Esophagus muscularis mucosa (tissue), 4 donors: Measurements from ENCODE around the gene SIK3. TPM values are rescaled to one million over a fixed set of nuclear protein-coding genes. Genes with fewer than 3 reads are reported as not detected.

ENCODE experiments used
- DNase-seq: peaks from one replicate; pipeline ENCODE4 v3.0.0-alpha.2; 2017; ENCODE audit errors: extremely low spot score
- H3K27ac ChIP-seq, 4 donors: fragments of 200-600 bp; sonication (generic); replicated peaks in 1 of 4; 1 replicate in 3 of 4; 2 replicates in 1 of 4; pipeline ENCODE4 v1.5.1; 2016 to 2019; ENCODE audit warnings: mild to moderate bottlenecking in 1 of 4
- H3K27me3 ChIP-seq, 4 donors: fragments of 200-600 bp; sonication (generic); one replicate each; pipeline versions ENCODE4 v1.5.1 to v1.6.0; 2016 to 2019
- H3K36me3 ChIP-seq, 4 donors: fragments of 200-600 bp; sonication (generic); one replicate each; pipeline ENCODE4 v1.5.1; 2016 to 2019
- H3K4me1 ChIP-seq, 4 donors: fragments of 200-600 bp; sonication (generic); one replicate each; pipeline ENCODE4 v1.5.1; 2016 to 2019
- H3K4me3 ChIP-seq, 4 donors: fragments of 200-600 bp; sonication (generic); 1 replicate in 2 of 4; 2 replicates in 2 of 4; pipeline ENCODE4 v1.5.1; 2016 to 2019; ENCODE audit warnings: mild to moderate bottlenecking in 4 of 4, moderate library complexity in 1 of 4
- H3K9me3 ChIP-seq, 4 donors: fragments of 200-600 bp; sonication (generic); 1 replicate in 3 of 4; 2 replicates in 1 of 4; pipeline ENCODE4 v1.5.1; 2016 to 2019
- EP300 ChIP-seq: sonication (generic); formaldehyde crosslinking; IDR thresholded peaks from one replicate; pipeline ENCODE4 v1.6.1; 2017; ENCODE audit warnings: antibody characterized with exemption
- POLR2A ChIP-seq: fragments of 450-650 bp; IDR thresholded peaks from one replicate; pipeline ENCODE4 v1.6.1; 2017; ENCODE audit warnings: antibody characterized with exemption, moderate library complexity, mild to moderate bottlenecking, low read depth
- POLR2AphosphoS5 ChIP-seq, 2 donors: sonication (generic); formaldehyde crosslinking; IDR thresholded peaks; one replicate each; pipeline ENCODE4 v1.6.1; 2017; ENCODE audit warnings: antibody characterized with exemption in 2 of 2
- WGBS: methylation state at CpG from one replicate; pipeline ENCODE4 v1.1.5; 2018; 5-methylcytosine and 5-hydroxymethylcytosine counted together
- intact Hi-C: fragments of 100-400 bp; cut with DNase I; formaldehyde crosslinking; loops from one replicate; pipeline ENCODE4 v1.15.1; 2023
- total RNA-seq, 4 donors: library from RNA; depleted of rRNA; stranded (reverse); fragments of >200 nt; gene quantifications; one replicate each; pipeline versions ENCODE4 v1.1.0 to v1.2.1, GENCODE V29; 2016
- TF ChIP-seq, protein P1 (sequence below), 3 experiments: fragments of 200-600 bp in 2 of 3; fragments of 450-650 bp in 1 of 3; sonication (generic) in 2 of 3; IDR thresholded peaks; one replicate each; pipeline ENCODE4 v1.5.1; 2017 to 2019; ENCODE audit warnings: antibody characterized with exemption in 3 of 3, mild to moderate bottlenecking in 2 of 3, moderate library complexity in 1 of 3

The SIK3 gene
- total RNA-seq, 4 donors from 2014 or later = 39.5 to 53.5 (median 42.3) TPM

GRCh38 chr11:116891746-116892145 is 206.5 kb downstream of the SIK3 start:
- intact Hi-C loops = no loop called here
- no peaks in the 10 kb centered on the region for H3K9me3 ChIP-seq
- WGBS = 94% methylated on average over 2 of the region's 2 CpGs

GRCh38 chr11:116890607-116891006 is 207.6 kb downstream of the SIK3 start:
- no peaks in the 10 kb centered on the region for H3K27me3 ChIP-seq
- peaks cover 0 to 37% (median 14%) of the 10 kb centered on the region in 4 donors for H3K36me3 ChIP-seq
- peaks cover 21 to 48% (median 38%) of the 10 kb centered on the region in 4 donors for H3K4me1 ChIP-seq
- intact Hi-C loops = no loop called here
- DNase-seq = no peak
- H3K4me3 ChIP-seq = no peak overlapping the region
- H3K27ac ChIP-seq = no peak overlapping the region
- no peaks in the 10 kb centered on the region for H3K9me3 ChIP-seq
- WGBS = 92% methylated on average over 4 of the region's 4 CpGs
- TF ChIP-seq, protein P1, sequence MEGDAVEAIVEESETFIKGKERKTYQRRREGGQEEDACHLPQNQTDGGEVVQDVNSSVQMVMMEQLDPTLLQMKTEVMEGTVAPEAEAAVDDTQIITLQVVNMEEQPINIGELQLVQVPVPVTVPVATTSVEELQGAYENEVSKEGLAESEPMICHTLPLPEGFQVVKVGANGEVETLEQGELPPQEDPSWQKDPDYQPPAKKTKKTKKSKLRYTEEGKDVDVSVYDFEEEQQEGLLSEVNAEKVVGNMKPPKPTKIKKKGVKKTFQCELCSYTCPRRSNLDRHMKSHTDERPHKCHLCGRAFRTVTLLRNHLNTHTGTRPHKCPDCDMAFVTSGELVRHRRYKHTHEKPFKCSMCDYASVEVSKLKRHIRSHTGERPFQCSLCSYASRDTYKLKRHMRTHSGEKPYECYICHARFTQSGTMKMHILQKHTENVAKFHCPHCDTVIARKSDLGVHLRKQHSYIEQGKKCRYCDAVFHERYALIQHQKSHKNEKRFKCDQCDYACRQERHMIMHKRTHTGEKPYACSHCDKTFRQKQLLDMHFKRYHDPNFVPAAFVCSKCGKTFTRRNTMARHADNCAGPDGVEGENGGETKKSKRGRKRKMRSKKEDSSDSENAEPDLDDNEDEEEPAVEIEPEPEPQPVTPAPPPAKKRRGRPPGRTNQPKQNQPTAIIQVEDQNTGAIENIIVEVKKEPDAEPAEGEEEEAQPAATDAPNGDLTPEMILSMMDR (IDR thresholded peaks at IDR 0.05) = no peak
- TF ChIP-seq POLR2A (no peak), POLR2AphosphoS5 (IDR thresholded peaks at IDR 0.05) (no peak), EP300 (no peak)

More at GRCh38 chr11:116891746-116892145, 206.5 kb downstream of the SIK3 start:
- TF ChIP-seq POLR2A (no peak), POLR2AphosphoS5 (IDR thresholded peaks at IDR 0.05) (no peak), EP300 (no peak)
- TF ChIP-seq, protein P1 (IDR thresholded peaks at IDR 0.05) = no peak
- no peak overlapping the region for H3K4me3 ChIP-seq
- peaks cover 10 to 37% (median 26%) of the 10 kb centered on the region in 4 donors for H3K4me1 ChIP-seq
- H3K27ac ChIP-seq = no peak overlapping the region
- no peak for DNase-seq
- H3K27me3 ChIP-seq = no peaks in the 10 kb centered on the region
- H3K36me3 ChIP-seq = peaks cover 5 to 48% (median 24%) of the 10 kb centered on the region in 4 donors

GRCh38 chr11:116890193-116890592 is 208.0 kb downstream of the SIK3 start:
- intact Hi-C loops = no loop called here
- no peaks in the 10 kb centered on the region for H3K27me3 ChIP-seq
- H3K9me3 ChIP-seq = no peaks in the 10 kb centered on the region
- DNase-seq = no peak
- H3K4me3 ChIP-seq = no peak overlapping the region
- peak overlapping the region in 1 of 4 donors; percentile 35 for H3K27ac ChIP-seq
- H3K4me1 ChIP-seq = peaks cover 21 to 49% (median 40%) of the 10 kb centered on the region in 4 donors
- TF ChIP-seq POLR2AphosphoS5 (IDR thresholded peaks at IDR 0.05) = no peak
- TF ChIP-seq, protein P1 (IDR thresholded peaks at IDR 0.05) = no peak
- TF ChIP-seq POLR2A = no peak
- no peak for TF ChIP-seq EP300
- WGBS = 80% methylated on average over 2 of the region's 2 CpGs
- peaks cover 0 to 33% (median 14%) of the 10 kb centered on the region in 4 donors for H3K36me3 ChIP-seq

DNA sequence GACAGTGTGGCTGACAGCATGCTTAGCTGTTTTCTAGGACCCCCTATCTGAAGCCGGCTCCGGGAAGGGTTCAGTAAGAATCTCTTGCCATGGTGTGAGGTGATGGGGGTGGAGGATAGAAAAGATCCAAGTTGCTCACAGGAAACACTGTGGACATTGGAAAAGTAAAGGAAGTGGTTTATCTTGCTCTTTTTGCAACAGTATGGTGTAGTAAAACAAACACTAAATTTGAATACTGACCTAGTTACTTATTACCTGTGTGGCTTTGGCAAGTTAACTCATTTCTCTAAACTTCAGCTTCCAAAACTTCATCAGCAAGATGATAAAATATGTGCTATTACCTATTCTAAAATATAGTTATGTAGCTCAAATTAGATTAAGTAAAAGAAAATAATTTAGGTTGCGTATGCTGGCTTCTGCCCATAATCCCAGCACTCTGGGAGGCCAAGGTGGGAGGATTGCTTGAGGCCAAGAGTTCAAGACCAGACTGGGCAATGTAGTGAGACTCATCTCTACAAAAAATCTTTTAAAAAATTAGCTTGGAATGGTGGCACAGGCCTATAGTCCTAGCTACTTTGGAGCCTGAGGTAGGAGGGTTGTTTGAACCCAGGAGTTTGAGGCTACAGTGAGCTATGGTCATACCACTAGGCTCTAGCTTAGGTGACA is 209.2 kb downstream of the SIK3 start:
- WGBS = 72% methylated on average over 3 of the region's 3 CpGs
- TF ChIP-seq POLR2A (no peak), POLR2AphosphoS5 (IDR thresholded peaks at IDR 0.05) (no peak), EP300 (no peak)
- TF ChIP-seq, protein P1 (IDR thresholded peaks at IDR 0.05) = no peak
- DNase-seq = no peak

More for the DNA sequence above, 209.2 kb downstream of the SIK3 start:
- Histone ChIP-seq H3K36me3 (peaks cover 0 to 31% (median 12%) of the 10 kb centered on the region in 4 donors), H3K9me3 (no peaks in the 10 kb centered on the region), H3K4me3 (no peak overlapping the region), H3K27ac (peak overlapping the region; percentile 17 to 74 (median 68)), H3K4me1 (peaks cover 21 to 44% (median 35%) of the 10 kb centered on the region in 4 donors), H3K27me3 (no peaks in the 10 kb centered on the region)
- intact Hi-C loops = no loop called here
